HepG2 (cell line): Measurements from ENCODE around the gene ATP2B2. TPM values are rescaled to one million over a fixed set of nuclear protein-coding genes. Genes with fewer than 3 reads are reported as not detected.

Source experiments
- CBFB ChIP-seq: sonication (generic); formaldehyde crosslinking; IDR thresholded peaks from 2 replicates; pipeline ENCODE4 v1.4.0; 2020; ENCODE audit warnings: missing genetic modification reagents
- DPF2 ChIP-seq: sonication (generic); formaldehyde crosslinking; IDR thresholded peaks from 2 replicates; pipeline ENCODE4 v1.4.0; 2020; ENCODE audit warnings: mild to moderate bottlenecking, low read depth, missing genetic modification reagents, borderline replicate concordance
- GABPA ChIP-seq, 2 experiments: IDR thresholded peaks; 2 replicates each; pipeline ENCODE4 v1.6.1; 2011 to 2016; ENCODE audit warnings: low read depth in 2 of 2, low read length in 1 of 2, missing biosample characterization in 1 of 2, missing genetic modification characterization in 1 of 2
- NFIC ChIP-seq: IDR thresholded peaks from 2 replicates; pipeline ENCODE4 v1.6.1; 2012; ENCODE audit warnings: mild to moderate bottlenecking, low read length, inconsistent platforms
- PHF21A ChIP-seq: sonication (generic); formaldehyde crosslinking; IDR thresholded peaks from 2 replicates; pipeline ENCODE4 v1.5.0; 2020; ENCODE audit warnings: mild to moderate bottlenecking, missing genetic modification reagents
- RXRB ChIP-seq: IDR thresholded peaks from 2 replicates; pipeline ENCODE4 v1.6.1; 2016; ENCODE audit warnings: borderline replicate concordance, missing genetic modification reagents, missing compliant biosample characterization
- SALL1 ChIP-seq: sonication (generic); formaldehyde crosslinking; IDR thresholded peaks from 2 replicates; pipeline ENCODE4 v1.8.0; 2022; ENCODE audit warnings: mild to moderate bottlenecking, missing genetic modification reagents
- SIX1 ChIP-seq: sonication (generic); formaldehyde crosslinking; IDR thresholded peaks from 2 replicates; pipeline ENCODE4 v1.4.0; 2020; ENCODE audit warnings: missing genetic modification reagents, borderline replicate concordance
- SOX5 ChIP-seq: IDR thresholded peaks from 2 replicates; pipeline ENCODE4 v1.6.1; 2016; ENCODE audit warnings: borderline replicate concordance
- SP4 ChIP-seq: sonication (generic); formaldehyde crosslinking; IDR thresholded peaks from 2 replicates; pipeline ENCODE4 v1.8.1; 2023; ENCODE audit warnings: mild to moderate bottlenecking, missing genetic modification reagents
- TRIM24 ChIP-seq: sonication (generic); formaldehyde crosslinking; IDR thresholded peaks from 2 replicates; pipeline ENCODE4 v1.8.0; 2022; ENCODE audit warnings: mild to moderate bottlenecking, missing genetic modification reagents
- ZBTB7A ChIP-seq: sonication (generic); formaldehyde crosslinking; IDR thresholded peaks from 2 replicates; pipeline ENCODE4 v1.8.0; 2022; ENCODE audit warnings: mild to moderate bottlenecking, missing genetic modification reagents
- ZNF232 ChIP-seq: sonication (generic); formaldehyde crosslinking; IDR thresholded peaks from 2 replicates; pipeline ENCODE4 v1.4.0; 2020; ENCODE audit warnings: missing genetic modification reagents, borderline replicate concordance
- ZNF598 ChIP-seq: sonication (generic); formaldehyde crosslinking; IDR thresholded peaks from 2 replicates; pipeline ENCODE4 v1.5.1; 2020; ENCODE audit warnings: mild to moderate bottlenecking, missing genetic modification reagents, borderline replicate concordance
- ZNF737 ChIP-seq: sonication (generic); formaldehyde crosslinking; IDR thresholded peaks from 2 replicates; pipeline ENCODE4 v1.5.0; 2020; ENCODE audit warnings: missing genetic modification reagents, mild to moderate bottlenecking, borderline replicate concordance
- ZNF776 ChIP-seq: sonication (generic); formaldehyde crosslinking; IDR thresholded peaks from 2 replicates; pipeline ENCODE4 v1.4.0; 2020; ENCODE audit warnings: mild to moderate bottlenecking, missing genetic modification reagents
- ZSCAN25 ChIP-seq: sonication (generic); formaldehyde crosslinking; IDR thresholded peaks from 2 replicates; pipeline ENCODE4 v1.8.0; 2022; ENCODE audit warnings: mild to moderate bottlenecking, missing genetic modification reagents
- polyA plus RNA-seq, 8 experiments: library from polyadenylated mRNA; depleted of rRNA in 3 of 8; stranded (reverse) in 7 of 8; unstranded in 1 of 8; fragments of >200 nt; fragmentation: Illumina TruSeq in 4 of 8; extraction: Trizol in 4 of 8; gene quantifications; 2 replicates each; pipeline versions ENCODE4 v1.2.1 to v1.2.3, GENCODE V29; 2011 to 2016; ENCODE audit warnings: low read depth in 4 of 8, missing spikeins in 1 of 8, mixed read lengths in 1 of 8; ENCODE audit not compliant: insufficient read depth in 1 of 8
- total RNA-seq, 5 experiments: library from RNA; depleted of rRNA; stranded (reverse); fragments of >200 nt; fragmentation: Illumina TruSeq; extraction: Trizol; gene quantifications; 2 replicates each; pipeline ENCODE4 v1.2.3, GENCODE V29; 2016; ENCODE audit warnings: low read depth in 1 of 5
- TF ChIP-seq, protein P1 (sequence below): sonication (generic); formaldehyde crosslinking; IDR thresholded peaks from one replicate; pipeline ENCODE4 v1.5.1; 2020; ENCODE audit warnings: mild to moderate bottlenecking, missing genetic modification reagents; ENCODE audit errors: not compliant biosample characterization
- TF ChIP-seq, protein P2 (sequence below): IDR thresholded peaks from 2 replicates; pipeline ENCODE4 v1.6.1; 2018; ENCODE audit warnings: missing genetic modification reagents, mild to moderate bottlenecking, missing compliant biosample characterization

The ATP2B2 gene
- total and polyA plus RNA-seq, 2 of the 13 experiments (the other 11 are each of a cell fraction or from before 2014, with no cell fraction given), result 1.5 to 2.3 TPM

DNA sequence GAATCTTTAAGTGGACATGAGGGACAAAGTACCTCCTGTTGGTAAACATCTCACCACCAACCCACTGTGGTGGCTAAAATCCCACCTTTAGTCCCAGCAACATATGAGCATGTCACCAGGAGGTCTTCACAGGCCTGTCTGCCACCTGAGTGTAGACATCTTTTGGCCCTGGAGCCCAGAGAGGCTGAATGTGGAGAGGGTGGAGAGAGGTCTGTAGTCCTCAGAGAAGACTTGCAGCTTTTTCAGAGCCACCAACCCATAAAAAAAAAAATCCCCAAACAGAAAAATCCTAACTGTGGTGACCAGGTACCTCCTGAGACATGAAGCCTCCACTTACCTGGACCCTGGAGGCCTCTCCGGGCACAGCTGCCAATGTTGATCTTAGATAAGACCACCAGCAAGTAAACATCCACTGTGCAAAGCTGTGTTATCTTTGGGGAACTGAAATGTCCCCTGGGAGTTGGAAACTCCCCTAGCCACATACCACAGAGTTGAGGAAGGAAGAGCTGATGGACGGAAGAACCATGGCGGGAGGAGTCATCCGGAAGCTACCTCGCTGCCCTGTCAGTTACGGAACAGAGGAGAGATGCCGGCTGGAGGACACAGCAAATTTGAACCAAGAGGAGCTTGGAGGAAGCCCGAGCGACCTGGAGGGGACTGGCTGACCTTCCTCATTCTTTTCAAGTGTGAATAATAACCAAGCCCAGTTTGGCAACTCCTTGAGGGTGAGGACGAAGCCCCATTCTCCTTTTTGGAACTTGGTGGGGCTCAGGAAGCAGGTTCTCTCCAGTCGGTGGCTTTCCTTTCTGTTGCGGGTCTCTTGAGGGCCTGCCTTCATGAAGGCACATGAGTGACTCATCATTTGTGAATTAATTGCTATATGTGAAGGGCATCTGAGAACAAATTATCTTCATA is 212.6 kb downstream of the ATP2B2 start, which contains the start of gene GHRL (continued):
- TF ChIP-seq, protein P1, sequence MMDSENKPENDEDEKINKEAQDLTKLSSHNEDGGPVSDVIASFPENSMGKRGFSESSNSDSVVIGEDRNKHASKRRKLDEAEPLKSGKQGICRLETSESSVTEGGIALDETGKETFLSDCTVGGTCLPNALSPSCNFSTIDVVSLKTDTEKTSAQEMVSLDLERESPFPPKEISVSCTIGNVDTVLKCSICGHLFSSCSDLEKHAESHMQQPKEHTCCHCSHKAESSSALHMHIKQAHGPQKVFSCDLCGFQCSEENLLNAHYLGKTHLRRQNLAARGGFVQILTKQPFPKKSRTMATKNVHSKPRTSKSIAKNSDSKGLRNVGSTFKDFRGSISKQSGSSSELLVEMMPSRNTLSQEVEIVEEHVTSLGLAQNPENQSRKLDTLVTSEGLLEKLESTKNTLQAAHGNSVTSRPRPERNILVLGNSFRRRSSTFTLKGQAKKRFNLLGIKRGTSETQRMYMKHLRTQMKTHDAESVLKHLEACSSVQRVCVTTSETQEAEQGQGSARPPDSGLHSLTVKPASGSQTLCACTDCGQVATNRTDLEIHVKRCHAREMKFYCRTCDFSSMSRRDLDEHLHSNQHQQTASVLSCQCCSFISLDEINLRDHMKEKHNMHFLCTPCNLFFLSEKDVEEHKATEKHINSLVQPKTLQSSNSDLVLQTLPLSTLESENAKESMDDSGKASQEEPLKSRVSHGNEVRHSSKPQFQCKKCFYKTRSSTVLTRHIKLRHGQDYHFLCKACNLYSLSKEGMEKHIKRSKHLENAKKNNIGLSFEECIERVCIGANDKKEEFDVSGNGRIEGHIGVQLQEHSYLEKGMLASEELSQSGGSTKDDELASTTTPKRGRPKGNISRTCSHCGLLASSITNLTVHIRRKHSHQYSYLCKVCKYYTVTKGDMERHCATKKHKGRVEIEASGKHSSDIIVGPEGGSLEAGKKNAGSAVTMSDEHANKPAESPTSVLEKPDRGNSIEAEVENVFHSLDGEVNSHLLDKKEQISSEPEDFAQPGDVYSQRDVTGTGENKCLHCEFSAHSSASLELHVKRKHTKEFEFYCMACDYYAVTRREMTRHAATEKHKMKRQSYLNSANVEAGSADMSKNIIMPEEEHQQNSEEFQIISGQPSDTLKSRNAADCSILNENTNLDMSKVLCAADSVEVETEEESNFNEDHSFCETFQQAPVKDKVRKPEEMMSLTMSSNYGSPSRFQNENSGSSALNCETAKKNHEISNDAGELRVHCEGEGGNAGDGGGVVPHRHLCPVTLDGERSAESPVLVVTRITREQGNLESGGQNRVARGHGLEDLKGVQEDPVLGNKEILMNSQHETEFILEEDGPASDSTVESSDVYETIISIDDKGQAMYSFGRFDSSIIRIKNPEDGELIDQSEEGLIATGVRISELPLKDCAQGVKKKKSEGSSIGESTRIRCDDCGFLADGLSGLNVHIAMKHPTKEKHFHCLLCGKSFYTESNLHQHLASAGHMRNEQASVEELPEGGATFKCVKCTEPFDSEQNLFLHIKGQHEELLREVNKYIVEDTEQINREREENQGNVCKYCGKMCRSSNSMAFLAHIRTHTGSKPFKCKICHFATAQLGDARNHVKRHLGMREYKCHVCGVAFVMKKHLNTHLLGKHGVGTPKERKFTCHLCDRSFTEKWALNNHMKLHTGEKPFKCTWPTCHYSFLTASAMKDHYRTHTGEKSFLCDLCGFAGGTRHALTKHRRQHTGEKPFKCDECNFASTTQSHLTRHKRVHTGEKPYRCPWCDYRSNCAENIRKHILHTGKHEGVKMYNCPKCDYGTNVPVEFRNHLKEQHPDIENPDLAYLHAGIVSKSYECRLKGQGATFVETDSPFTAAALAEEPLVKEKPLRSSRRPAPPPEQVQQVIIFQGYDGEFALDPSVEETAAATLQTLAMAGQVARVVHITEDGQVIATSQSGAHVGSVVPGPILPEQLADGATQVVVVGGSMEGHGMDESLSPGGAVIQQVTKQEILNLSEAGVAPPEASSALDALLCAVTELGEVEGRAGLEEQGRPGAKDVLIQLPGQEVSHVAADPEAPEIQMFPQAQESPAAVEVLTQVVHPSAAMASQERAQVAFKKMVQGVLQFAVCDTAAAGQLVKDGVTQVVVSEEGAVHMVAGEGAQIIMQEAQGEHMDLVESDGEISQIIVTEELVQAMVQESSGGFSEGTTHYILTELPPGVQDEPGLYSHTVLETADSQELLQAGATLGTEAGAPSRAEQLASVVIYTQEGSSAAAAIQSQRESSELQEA (CRISPR knock-in tag), result peak; percentile 34
- no peak for TF ChIP-seq ZNF598 (CRISPR knock-in tag)
- TF ChIP-seq ZNF737 (CRISPR knock-in tag), result no peak
- 0 out of 2 replicates have a peak, but pooled peaks have one; percentile 34 for TF ChIP-seq ZNF232 (CRISPR knock-in tag)
- peak; percentile 66 for TF ChIP-seq SALL1 (CRISPR knock-in tag)
- no peak for TF ChIP-seq CBFB (CRISPR knock-in tag)
- TF ChIP-seq, protein P2, sequence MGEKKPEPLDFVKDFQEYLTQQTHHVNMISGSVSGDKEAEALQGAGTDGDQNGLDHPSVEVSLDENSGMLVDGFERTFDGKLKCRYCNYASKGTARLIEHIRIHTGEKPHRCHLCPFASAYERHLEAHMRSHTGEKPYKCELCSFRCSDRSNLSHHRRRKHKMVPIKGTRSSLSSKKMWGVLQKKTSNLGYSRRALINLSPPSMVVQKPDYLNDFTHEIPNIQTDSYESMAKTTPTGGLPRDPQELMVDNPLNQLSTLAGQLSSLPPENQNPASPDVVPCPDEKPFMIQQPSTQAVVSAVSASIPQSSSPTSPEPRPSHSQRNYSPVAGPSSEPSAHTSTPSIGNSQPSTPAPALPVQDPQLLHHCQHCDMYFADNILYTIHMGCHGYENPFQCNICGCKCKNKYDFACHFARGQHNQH (CRISPR knock-in tag), result no peak
- TF ChIP-seq PHF21A (CRISPR knock-in tag), result peak; percentile 87
- TF ChIP-seq TRIM24 (CRISPR knock-in tag), result no peak
- peak; percentile 54; the same call in 1 of the 2 replicates for TF ChIP-seq SP4 (CRISPR knock-in tag)
- TF ChIP-seq NFIC, result 0 out of 2 replicates have a peak, but pooled peaks have one; percentile 23
- no peak for TF ChIP-seq ZNF776 (CRISPR knock-in tag)
- TF ChIP-seq RXRB (CRISPR knock-in tag), result 0 out of 2 replicates have a peak, but pooled peaks have one; percentile 28
- TF ChIP-seq SOX5 (CRISPR knock-in tag), result peak; percentile 47; the same call in 1 of the 2 replicates
- TF ChIP-seq ZSCAN25 (CRISPR knock-in tag), result 0 out of 2 replicates have a peak, but pooled peaks have one; percentile 48
- no peak for TF ChIP-seq SIX1
- TF ChIP-seq ZBTB7A, result no peak
- no peak for TF ChIP-seq GABPA (IDR thresholded peaks at IDR 0.05; ENCODE audit: low read depth, low read length)
- TF ChIP-seq GABPA (CRISPR knock-in tag; IDR thresholded peaks at IDR 0.05; ENCODE audit: low read depth), result peak; percentile 70
- TF ChIP-seq DPF2 (CRISPR knock-in tag), result peak; percentile 77
